ENCODE data around the gene SAMD3.

DNA sequence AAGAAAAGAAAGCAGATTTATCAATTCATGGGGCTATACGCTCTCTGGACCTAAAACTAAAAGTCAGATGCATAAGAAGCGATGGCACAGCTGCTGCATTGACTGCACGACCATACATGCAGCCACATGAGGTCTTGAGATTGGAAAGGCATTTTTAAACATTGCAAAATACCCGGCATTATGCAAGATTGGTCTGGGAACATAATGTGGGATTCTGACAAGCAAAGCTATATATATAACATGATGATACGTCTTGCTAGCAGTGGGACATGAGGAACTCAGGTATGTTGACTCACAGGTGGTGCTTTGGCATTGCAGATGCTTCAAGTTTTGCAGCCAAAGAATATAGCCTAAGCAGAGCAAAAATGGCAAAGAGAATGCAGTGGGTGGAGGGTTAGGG lies 55.1 kb downstream of the SAMD3 start:
- TF ChIP-seq, protein P1, sequence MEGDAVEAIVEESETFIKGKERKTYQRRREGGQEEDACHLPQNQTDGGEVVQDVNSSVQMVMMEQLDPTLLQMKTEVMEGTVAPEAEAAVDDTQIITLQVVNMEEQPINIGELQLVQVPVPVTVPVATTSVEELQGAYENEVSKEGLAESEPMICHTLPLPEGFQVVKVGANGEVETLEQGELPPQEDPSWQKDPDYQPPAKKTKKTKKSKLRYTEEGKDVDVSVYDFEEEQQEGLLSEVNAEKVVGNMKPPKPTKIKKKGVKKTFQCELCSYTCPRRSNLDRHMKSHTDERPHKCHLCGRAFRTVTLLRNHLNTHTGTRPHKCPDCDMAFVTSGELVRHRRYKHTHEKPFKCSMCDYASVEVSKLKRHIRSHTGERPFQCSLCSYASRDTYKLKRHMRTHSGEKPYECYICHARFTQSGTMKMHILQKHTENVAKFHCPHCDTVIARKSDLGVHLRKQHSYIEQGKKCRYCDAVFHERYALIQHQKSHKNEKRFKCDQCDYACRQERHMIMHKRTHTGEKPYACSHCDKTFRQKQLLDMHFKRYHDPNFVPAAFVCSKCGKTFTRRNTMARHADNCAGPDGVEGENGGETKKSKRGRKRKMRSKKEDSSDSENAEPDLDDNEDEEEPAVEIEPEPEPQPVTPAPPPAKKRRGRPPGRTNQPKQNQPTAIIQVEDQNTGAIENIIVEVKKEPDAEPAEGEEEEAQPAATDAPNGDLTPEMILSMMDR (conservative IDR thresholded peaks at IDR 0.05; ENCODE audit: low read length): no peak
- TF ChIP-seq EZH2phosphoT487 (IDR thresholded peaks at IDR 0.05; ENCODE audit: borderline replicate concordance): no peak
